Measurements from ENCODE around the gene ST6GAL1.

The ST6GAL1 gene

GRCh38 chr3:187031934-187032333, 101.6 kb downstream of the ST6GAL1 start:
- TF ChIP-seq CTCF (IDR thresholded peaks at IDR 0.05; ENCODE audit: low read depth, low read length, missing control alignments): no peak
- Histone ChIP-seq H3K36me3 (replicated peaks) (no peaks in the 10 kb centered on the region), H3K27ac (no peak overlapping the region), H3K27me3 (replicated peaks) (no peaks in the 10 kb centered on the region), H3K4me3 (ENCODE audit: low read depth, low read length) (no peak overlapping the region)
- no peak for DNase-seq
- in situ Hi-C loops (cut with HindIII; ENCODE audit: low pct_ligation_motif_present, low sequenced_read_pairs): no loop called here

- Histone ChIP-seq H3K27ac (no peak overlapping the region), H3K36me3 (replicated peaks) (no peaks in the 10 kb centered on the region), H3K27me3 (replicated peaks) (no peaks in the 10 kb centered on the region), H3K4me3 (ENCODE audit: low read depth, low read length) (no peak overlapping the region)
- in situ Hi-C loops (cut with HindIII; ENCODE audit: low pct_ligation_motif_present, low sequenced_read_pairs): no loop called here
- no peak for DNase-seq
- no peak for TF ChIP-seq CTCF (IDR thresholded peaks at IDR 0.05; ENCODE audit: low read depth, low read length, missing control alignments)
Observed at GRCh38 chr3:187036394-187036793, 106.1 kb downstream of the ST6GAL1 start.

- DNase-seq: no peak
- TF ChIP-seq CTCF (IDR thresholded peaks at IDR 0.05; ENCODE audit: low read depth, low read length, missing control alignments): no peak
- in situ Hi-C loops (cut with HindIII; ENCODE audit: low pct_ligation_motif_present, low sequenced_read_pairs): no loop called here
- H3K36me3 ChIP-seq (replicated peaks): no peaks in the 10 kb centered on the region
- H3K27ac ChIP-seq: no peak overlapping the region
- H3K27me3 ChIP-seq (replicated peaks): no peaks in the 10 kb centered on the region
- H3K4me3 ChIP-seq (ENCODE audit: low read depth, low read length): no peak overlapping the region
Observed at GRCh38 chr3:187039100-187039722, 108.9 kb downstream of the ST6GAL1 start.

- Histone ChIP-seq H3K4me3 (ENCODE audit: low read depth, low read length) (no peak overlapping the region), H3K27ac (no peak overlapping the region), H3K36me3 (replicated peaks) (no peaks in the 10 kb centered on the region), H3K27me3 (replicated peaks) (no peaks in the 10 kb centered on the region)
- in situ Hi-C loops (cut with HindIII; ENCODE audit: low pct_ligation_motif_present, low sequenced_read_pairs): no loop called here
- DNase-seq: no peak
- TF ChIP-seq CTCF (IDR thresholded peaks at IDR 0.05; ENCODE audit: low read depth, low read length, missing control alignments): no peak
Observed at GRCh38 chr3:187039723-187040414, 109.5 kb downstream of the ST6GAL1 start.

GRCh38 chr3:187040516-187041361, 110.4 kb downstream of the ST6GAL1 start:
- peak; percentile 56 for DNase-seq
- Histone ChIP-seq H3K27me3 (replicated peaks) (no peaks in the 10 kb centered on the region), H3K36me3 (replicated peaks) (no peaks in the 10 kb centered on the region), H3K4me3 (ENCODE audit: low read depth, low read length) (no peak overlapping the region), H3K27ac (peak overlapping the region; percentile 62)
- in situ Hi-C loops (cut with HindIII; ENCODE audit: low pct_ligation_motif_present, low sequenced_read_pairs): no loop called here
- TF ChIP-seq CTCF (IDR thresholded peaks at IDR 0.05; ENCODE audit: low read depth, low read length, missing control alignments): no peak
